Gastroesophageal sphincter (tissue), 3 donors: ENCODE measurements around the gene SLC51B.

Source experiments
- CTCF ChIP-seq, 4 experiments: fragments of 200-600 bp in 2 of 4; fragments of 450-650 bp in 2 of 4; sonication (generic) in 1 of 4; IDR thresholded peaks; one replicate each; pipeline ENCODE4 v1.5.1; 2017 to 2019; ENCODE audit warnings: antibody characterized with exemption in 4 of 4, mild to moderate bottlenecking in 2 of 4, moderate library complexity in 2 of 4
- POLR2AphosphoS5 ChIP-seq: sonication (generic); formaldehyde crosslinking; IDR thresholded peaks from one replicate; pipeline ENCODE4 v1.6.1; 2017; ENCODE audit warnings: antibody characterized with exemption

- TF ChIP-seq POLR2AphosphoS5 = no peak
- TF ChIP-seq CTCF (IDR thresholded peaks at IDR 0.05) = no peak
These were observed 39.5 kb downstream of the SLC51B start for GRCh38 chr15:65084500-65085206.
